HEK293T (cell line): Measurements from ENCODE around the gene EXOC8.

Experiments used
- CTCF ChIA-PET: fragments of 350-600 bp; formaldehyde crosslinking; extraction: SDS; loops from one replicate; lab custom pipeline; 2021; ENCODE audit warnings: antibody characterized with exemption, inconsistent platforms; lab: Yijun Ruan, JAX
- POLR2A ChIA-PET: fragments of 350-600 bp; formaldehyde crosslinking; extraction: SDS; loops from one replicate; lab custom pipeline; 2020; ENCODE audit warnings: antibody characterized with exemption, inconsistent platforms; lab: Yijun Ruan, JAX
- DNase-seq: peaks from one replicate; pipeline ENCODE4 v3.0.0; 2012; ENCODE audit warnings: mixed read lengths; ENCODE audit errors: extremely low spot score
- ARNT ChIP-seq: fragments of 450-650 bp; IDR thresholded peaks from 2 replicates; pipeline ENCODE4 v1.6.1; 2017; ENCODE audit warnings: mild to moderate bottlenecking
- BHLHE40 ChIP-seq: fragments of 450-650 bp; IDR thresholded peaks from 2 replicates; pipeline ENCODE4 v1.6.1; 2016; ENCODE audit warnings: mild to moderate bottlenecking, moderate library complexity, borderline replicate concordance
- CTBP1 ChIP-seq: fragments of 450-650 bp; IDR thresholded peaks from 2 replicates; pipeline ENCODE4 v1.6.1; 2016; ENCODE audit warnings: borderline replicate concordance
- ELF4 ChIP-seq: fragments of 450-650 bp; IDR thresholded peaks from 2 replicates; pipeline ENCODE4 v1.6.1; 2017; ENCODE audit warnings: antibody characterized with exemption
- FOXA1 ChIP-seq: fragments of 450-650 bp; IDR thresholded peaks from 2 replicates; pipeline ENCODE4 v1.6.1; 2016; ENCODE audit warnings: mild to moderate bottlenecking
- FOXK2 ChIP-seq: fragments of 450-650 bp; IDR thresholded peaks from 2 replicates; pipeline ENCODE4 v1.6.1; 2016; ENCODE audit warnings: mild to moderate bottlenecking
- FOXM1 ChIP-seq: fragments of 450-650 bp; IDR thresholded peaks from 2 replicates; pipeline ENCODE4 v1.6.1; 2017; ENCODE audit warnings: mild to moderate bottlenecking, borderline replicate concordance
- HDGF ChIP-seq: fragments of 450-650 bp; IDR thresholded peaks from 2 replicates; pipeline ENCODE4 v1.6.1; 2017; ENCODE audit warnings: antibody characterized with exemption, borderline replicate concordance
- L3MBTL2 ChIP-seq: fragments of 450-650 bp; conservative IDR thresholded peaks from 2 replicates; pipeline ENCODE4 v1.6.1; 2016; ENCODE audit warnings: mild to moderate bottlenecking
- LEF1 ChIP-seq: fragments of 450-650 bp; IDR thresholded peaks from 2 replicates; pipeline ENCODE4 v1.6.1; 2017; ENCODE audit warnings: mild to moderate bottlenecking, borderline replicate concordance
- NFRKB ChIP-seq: fragments of 450-650 bp; IDR thresholded peaks from 2 replicates; pipeline ENCODE4 v1.6.1; 2016; ENCODE audit warnings: mild to moderate bottlenecking, moderate library complexity
- SP1 ChIP-seq: fragments of 450-650 bp; IDR thresholded peaks from 2 replicates; pipeline ENCODE4 v1.6.1; 2017
- SUZ12 ChIP-seq: fragments of 450-650 bp; IDR thresholded peaks from 2 replicates; pipeline ENCODE4 v1.6.1; 2016; ENCODE audit warnings: mild to moderate bottlenecking
- TARDBP ChIP-seq: fragments of 450-650 bp; IDR thresholded peaks from 2 replicates; pipeline ENCODE4 v1.6.1; 2016
- ZNF384 ChIP-seq: fragments of 450-650 bp; IDR thresholded peaks from 2 replicates; pipeline ENCODE4 v1.6.1; 2016
- TF ChIP-seq, protein P1 (sequence below): fragments of 450-650 bp; IDR thresholded peaks from 2 replicates; pipeline ENCODE4 v1.6.1; 2016

The EXOC8 gene

DNA sequence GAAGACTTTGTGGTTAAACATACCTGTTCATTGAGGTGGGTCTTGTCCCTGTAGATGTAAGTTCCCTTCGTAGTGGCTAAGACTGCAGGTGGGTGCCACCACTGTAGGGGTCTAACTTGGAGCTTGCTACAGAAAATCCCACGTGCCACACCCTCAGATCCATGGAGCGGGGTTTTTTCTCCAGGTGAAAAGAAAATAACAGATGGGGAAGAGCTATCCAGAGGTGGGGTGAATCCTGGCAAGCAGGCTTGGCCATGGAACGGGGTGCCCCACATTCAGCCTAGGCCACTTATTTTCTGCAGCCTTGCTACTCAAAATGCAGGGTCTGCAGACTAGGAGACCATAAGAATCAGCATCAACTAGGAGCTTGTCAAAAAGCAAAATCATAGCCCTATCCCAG, 24.0 kb downstream of the EXOC8 start:
- ChIA-PET POLR2A (no interaction called here), CTCF (no interaction called here)
- TF ChIP-seq CTBP1 (no peak), ELF4 (no peak)
- no peak for DNase-seq

DNA sequence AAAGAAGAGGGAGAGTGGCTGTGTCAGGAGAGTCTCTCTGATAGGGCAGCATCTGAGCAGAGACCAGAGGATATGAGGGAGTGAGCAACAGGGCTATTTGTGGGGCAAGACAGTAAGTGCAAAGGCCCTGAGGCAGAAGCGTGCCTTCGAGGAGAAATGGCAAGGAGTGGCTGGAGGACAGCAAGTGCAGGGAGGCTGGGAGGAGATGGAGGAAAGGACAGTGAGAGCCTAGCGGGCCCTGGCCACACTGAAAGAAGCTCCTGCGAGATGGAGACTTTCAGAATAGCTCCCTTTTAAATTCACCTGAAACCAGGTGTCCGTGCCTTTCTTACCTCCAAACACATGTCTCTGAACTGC, 25.2 kb downstream of the EXOC8 start:
- DNase-seq: no peak
- POLR2A ChIA-PET: interaction anchor here (0.5 kb wide), 1 partner anchor 382 kb away, joined by 4 read pairs; no protein-coding TSS in a partner anchor
- TF ChIP-seq NFRKB (no peak), ELF4 (no peak), ARNT (no peak), CTBP1 (no peak), HDGF (no peak), LEF1 (no peak), TARDBP (no peak), FOXK2 (no peak)
- TF ChIP-seq, protein P1, sequence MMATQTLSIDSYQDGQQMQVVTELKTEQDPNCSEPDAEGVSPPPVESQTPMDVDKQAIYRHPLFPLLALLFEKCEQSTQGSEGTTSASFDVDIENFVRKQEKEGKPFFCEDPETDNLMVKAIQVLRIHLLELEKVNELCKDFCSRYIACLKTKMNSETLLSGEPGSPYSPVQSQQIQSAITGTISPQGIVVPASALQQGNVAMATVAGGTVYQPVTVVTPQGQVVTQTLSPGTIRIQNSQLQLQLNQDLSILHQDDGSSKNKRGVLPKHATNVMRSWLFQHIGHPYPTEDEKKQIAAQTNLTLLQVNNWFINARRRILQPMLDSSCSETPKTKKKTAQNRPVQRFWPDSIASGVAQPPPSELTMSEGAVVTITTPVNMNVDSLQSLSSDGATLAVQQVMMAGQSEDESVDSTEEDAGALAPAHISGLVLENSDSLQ: no peak
- CTCF ChIA-PET: no interaction called here

DNA sequence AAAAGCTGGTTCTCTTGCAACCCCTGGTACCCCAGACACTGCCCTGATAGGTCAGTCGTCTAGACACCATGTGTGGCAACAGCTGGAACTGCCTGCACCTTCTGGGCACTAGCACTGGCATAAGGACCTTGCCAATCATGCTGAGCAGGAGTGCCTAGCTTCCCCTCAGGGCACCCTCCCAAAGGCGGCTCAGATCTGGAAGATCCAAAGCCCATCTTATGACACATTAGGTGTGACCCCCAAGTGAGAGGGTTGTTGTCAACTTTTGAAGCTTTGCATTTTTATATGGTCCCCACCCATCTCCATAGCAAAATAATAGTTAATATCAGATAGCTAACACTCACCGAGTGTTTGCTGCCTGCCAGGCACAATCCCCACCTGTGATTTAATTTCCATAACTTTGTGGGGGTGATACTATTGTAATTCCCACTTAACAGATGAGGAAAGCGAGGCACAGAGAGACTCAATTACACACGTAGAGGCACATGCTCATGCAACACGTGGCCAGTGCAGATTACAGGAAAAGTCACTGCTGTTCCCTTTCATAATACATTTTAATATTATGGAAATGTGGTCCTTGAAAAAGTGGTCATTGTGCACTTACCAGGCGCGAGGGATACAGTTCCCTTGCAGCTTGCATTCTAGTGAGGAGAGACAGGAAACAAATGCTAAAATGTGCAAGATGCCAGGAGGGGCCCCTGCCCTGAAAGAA, 25.8 kb downstream of the EXOC8 start:
- ChIA-PET POLR2A (interaction anchor here (0.5 kb wide), 1 partner anchor 381 kb away, joined by 4 read pairs; no protein-coding TSS in a partner anchor), CTCF (no interaction called here)
- DNase-seq: no peak
- no peak for TF ChIP-seq FOXK2
- TF ChIP-seq LEF1: no peak
- TF ChIP-seq, protein P1: no peak
- TF ChIP-seq ZNF384: no peak
- TF ChIP-seq ARNT: no peak
- no peak for TF ChIP-seq BHLHE40
- TF ChIP-seq FOXM1: no peak
- no peak for TF ChIP-seq NFRKB

DNA sequence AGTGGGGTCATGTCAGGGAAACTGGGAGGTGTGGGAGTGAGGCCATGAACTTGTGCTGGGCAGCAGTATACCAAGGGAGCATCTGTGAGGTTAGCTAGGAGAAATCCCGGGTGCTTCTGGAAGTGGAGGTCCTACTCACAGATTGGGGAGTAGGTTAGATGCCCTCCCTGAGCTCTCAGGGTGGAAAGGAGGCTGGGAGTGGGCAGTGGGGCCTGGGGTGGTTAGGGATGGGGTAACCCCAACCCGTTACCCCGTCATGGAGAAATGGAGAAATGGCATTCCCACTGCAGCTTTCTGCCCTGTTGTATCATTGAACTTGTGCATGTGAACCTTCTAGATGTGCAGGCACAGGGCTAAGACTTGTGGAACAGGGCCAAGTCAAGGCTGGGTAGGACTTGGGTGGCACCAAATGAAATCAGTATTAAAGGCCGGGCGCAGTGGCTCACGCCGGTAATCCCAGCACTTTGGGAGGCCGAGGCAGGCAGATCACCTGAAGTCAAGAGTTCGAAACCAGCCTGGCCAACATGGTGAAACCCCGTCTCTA, 27.2 kb downstream of the EXOC8 start:
- TF ChIP-seq ELF4 (no peak), HDGF (no peak), FOXM1 (no peak), FOXK2 (no peak)
- DNase-seq: no peak
- POLR2A ChIA-PET: no interaction called here
- CTCF ChIA-PET: no interaction called here

DNA sequence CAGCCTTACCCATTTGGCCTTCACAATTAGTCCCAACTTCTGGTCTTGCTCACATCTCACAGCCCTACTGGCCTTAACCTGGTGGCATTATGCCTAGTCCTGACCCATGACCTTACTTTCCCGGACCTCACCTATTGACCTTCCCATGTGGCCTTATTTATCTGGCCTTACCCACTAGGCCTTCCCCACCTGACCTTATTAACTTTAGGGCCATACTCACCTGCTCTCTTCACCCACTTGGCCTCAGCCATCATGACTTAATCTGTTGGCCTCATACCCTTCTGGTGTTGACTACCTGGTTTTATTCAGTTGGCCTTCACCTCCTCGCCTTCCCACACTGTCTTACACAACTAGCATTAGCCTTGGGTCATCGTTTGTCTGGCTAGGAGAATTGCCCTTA, 35.7 kb downstream of the EXOC8 start:
- POLR2A ChIA-PET: no interaction called here
- CTCF ChIA-PET: no interaction called here
- TF ChIP-seq SP1: no peak
- no peak for TF ChIP-seq ARNT
- no peak for TF ChIP-seq SUZ12
- TF ChIP-seq ELF4: no peak
- TF ChIP-seq FOXK2: no peak
- no peak for TF ChIP-seq LEF1
- no peak for TF ChIP-seq FOXM1
- TF ChIP-seq L3MBTL2: no peak
- no peak for TF ChIP-seq TARDBP
- TF ChIP-seq NFRKB: no peak
- TF ChIP-seq, protein P1: no peak
- TF ChIP-seq FOXA1: no peak
- TF ChIP-seq CTBP1: no peak
- TF ChIP-seq BHLHE40: no peak
- DNase-seq: no peak

DNA sequence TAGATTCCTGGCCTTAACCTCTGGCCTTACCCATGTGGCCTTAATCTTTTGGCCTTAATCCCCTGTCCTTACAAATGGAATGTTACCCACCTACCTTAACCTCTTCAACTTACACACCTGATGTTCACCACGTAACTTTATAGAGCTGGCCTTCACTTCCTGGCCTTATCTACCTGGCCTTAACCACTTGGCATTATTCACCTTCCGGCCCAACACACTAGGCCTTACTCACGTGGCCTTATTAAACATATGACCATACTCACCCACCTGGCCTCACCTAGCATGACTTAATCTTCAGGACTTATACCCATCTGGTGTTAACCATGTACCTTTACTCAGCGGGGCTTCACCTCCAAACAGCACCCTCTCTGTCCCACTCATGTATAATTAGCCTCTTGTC, 41.7 kb downstream of the EXOC8 start:
- TF ChIP-seq TARDBP: no peak
- TF ChIP-seq, protein P1: no peak
- no peak for DNase-seq
- ChIA-PET CTCF (no interaction called here), POLR2A (no interaction called here)
